Stimulated activated CD4-positive, alpha-beta T cell treated with anti-CD3 and anti-CD28 coated beads, Interleukin-4, amount 100 ng/mL, for 1 hour (primary cell): ENCODE data around the gene AGER.

ENCODE experiments used
- DNase-seq: peaks from one replicate; pipeline ENCODE4 v3.0.0-alpha.2; 2020

Gene AGER

DNA sequence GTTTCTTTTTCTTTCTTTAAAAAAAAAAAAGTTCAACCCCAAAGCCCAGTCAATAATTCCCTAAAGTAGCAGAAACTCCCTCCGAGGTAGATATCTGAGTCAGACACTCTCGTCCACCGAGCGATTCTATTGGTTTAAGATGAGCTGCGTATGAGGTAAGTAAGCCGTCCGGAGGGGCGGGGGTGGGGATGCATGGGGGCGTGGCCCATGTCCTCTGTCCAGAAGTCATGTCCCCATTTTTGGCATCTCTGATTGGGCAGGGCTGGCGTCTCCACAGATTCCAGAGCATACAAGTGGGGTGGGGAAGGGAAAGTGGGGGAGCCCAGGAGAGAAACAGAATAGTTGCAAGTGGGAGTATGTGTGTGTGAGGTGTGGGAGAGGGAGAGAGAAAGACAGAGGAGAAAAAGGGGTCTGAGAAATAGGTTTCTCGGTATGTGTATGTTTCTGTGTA lies 1.7 kb upstream of the AGER start:
- DNase-seq, result peak; percentile 56

DNA sequence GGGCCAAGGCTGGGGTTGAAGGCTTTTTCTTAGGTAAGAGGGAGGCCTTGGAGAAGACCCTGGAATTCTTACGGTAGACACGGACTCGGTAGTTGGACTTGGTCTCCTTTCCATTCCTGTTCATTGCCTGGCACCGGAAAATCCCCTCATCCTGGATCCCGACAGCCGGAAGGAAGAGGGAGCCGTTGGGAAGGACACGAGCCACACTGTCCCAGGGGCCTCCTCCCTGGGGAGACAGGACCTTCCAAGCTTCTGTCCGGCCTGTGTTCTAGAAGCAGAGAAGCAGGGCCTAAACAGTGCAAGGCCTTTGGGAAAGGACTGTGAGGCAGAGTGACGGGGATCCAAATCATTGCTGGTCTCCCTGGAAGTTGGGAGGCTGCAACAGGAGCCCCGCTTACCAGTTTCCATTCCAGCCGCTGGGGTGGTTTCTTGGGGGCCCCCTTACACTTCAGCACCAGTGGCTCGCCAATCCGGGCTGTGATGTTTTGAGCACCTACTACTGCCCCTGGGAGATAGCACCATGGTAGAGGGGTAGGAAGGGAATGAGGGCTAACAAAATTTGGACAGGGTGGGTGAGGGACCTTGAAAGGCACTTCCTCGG lies 470 bp downstream of the AGER start:
- DNase-seq, result no peak

DNA sequence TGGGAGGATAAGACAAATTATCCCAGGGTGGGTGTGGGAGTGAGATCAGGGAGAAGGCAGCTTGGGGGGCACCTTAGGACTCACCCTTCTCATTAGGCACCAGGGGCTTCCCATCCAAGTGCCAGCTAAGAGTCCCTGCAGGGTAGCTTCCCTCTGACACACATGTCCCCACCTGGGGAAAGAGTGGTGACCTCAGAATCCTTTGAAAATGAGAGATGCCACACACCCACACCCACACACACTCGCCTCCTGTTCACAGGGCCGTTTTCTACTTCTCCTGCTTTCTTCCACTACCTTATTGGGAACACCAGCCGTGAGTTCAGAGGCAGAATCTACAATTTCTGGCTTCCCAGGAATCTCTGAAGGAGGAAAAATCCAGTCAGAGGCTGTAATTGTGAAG lies 1.0 kb downstream of the AGER start:
- no peak for DNase-seq

DNA sequence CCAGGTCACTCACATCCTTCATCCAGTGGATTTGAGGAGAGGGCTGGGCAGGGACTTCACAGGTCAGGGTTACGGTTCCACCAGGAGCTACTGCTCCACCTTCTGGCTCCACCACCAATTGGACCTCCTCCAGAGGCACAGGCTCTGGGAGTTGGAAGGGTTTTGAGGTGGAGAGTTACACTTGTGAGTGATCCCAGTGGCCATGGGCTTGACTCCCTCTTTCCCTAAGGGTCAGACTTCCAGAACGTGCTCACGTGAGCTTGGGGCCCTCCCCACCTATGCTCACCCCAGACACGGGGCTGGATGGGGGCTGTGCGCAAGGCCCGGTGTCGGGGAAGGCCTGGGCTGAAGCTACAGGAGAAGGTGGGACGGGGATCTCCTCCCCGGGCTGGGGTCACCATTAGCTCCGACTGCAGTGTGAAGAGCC lies 1.5 kb downstream of the AGER start:
- no peak for DNase-seq

DNA sequence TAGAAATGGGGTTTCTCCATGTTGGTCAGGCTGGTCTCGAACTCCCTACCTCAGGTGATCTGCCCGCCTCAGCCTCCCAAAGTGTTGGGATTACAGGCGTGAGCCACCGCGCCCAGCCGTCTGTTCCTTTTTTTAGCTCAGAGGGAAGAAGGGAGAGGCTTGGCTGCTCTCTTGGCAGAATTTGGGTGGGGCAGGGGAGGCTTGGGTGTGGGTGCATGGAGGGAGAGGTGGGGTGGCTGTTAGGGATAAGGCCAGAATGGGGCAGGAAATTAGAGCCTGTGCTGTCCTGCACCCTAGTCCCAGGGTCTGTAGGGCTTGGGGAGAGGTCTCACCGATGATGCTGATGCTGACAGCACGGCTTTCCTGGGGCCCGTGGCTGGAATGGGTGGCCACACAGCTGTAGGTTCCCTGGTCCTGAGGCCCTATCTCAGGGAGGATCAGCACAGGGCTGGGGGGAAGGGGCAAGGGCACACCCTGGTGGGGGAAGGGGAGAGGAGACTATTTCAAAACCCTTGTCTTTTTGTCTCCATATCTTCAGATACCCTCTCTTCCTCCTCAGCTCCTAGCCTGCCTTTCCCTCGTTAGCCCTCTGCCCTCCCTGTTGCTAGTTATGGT lies 2.0 kb downstream of the AGER start:
- no peak for DNase-seq

DNA sequence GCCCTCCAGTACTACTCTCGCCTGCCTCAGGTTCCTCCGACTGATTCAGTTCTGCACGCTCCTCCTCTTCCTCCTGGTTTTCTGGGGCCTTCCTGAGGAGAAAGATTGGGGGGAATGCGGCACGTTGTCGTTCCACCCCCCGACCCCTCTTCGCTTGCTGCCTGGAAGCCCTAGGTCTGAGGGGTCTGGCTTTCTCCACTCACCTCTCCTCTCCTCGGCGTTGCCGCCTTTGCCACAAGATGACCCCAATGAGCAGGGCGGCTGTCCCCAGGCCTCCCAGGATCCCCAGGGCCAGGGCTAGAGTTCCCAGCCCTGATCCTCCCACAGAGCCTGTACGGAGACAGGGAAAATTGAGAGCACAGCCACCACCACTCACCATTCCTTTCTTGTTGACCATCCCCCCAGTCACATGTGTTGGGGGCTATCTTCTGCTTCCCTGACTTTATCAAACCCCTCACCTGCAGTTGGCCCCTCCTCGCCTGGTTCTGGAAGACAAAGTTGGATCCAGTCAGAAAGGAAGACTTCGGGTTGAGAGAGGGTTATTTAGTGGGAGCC lies 2.8 kb downstream of the AGER start:
- DNase-seq, result no peak

DNA sequence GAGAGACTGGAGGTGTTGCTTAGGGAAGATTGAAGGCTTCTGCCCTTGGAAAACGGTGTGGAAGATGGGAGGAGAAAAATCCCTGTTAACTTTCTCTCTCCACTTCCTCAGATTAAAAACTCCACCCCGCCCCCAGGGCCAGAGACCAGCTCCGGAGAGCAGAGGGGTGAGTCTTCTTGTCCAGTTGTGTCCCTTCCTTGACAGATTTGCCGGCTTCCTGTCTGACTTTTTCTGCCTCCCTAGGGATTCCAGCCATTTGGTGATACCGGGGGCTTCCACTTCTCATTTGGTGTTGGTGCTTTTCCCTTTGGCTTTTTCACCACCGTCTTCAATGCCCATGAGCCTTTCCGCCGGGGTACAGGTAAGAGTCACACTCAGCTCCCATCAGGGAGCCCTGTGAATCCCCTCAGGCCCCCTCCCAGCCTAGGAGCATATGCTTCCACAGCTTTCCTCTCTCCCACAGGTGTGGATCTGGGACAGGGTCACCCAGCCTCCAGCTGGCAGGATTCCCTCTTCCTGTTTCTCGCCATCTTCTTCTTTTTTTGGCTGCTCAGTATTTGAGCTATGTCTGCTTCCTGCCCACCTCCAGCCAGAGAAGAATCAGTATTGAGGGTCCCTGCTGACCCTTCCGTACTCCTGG lies 4.2 kb downstream of the AGER start:
- no peak for DNase-seq

DNA sequence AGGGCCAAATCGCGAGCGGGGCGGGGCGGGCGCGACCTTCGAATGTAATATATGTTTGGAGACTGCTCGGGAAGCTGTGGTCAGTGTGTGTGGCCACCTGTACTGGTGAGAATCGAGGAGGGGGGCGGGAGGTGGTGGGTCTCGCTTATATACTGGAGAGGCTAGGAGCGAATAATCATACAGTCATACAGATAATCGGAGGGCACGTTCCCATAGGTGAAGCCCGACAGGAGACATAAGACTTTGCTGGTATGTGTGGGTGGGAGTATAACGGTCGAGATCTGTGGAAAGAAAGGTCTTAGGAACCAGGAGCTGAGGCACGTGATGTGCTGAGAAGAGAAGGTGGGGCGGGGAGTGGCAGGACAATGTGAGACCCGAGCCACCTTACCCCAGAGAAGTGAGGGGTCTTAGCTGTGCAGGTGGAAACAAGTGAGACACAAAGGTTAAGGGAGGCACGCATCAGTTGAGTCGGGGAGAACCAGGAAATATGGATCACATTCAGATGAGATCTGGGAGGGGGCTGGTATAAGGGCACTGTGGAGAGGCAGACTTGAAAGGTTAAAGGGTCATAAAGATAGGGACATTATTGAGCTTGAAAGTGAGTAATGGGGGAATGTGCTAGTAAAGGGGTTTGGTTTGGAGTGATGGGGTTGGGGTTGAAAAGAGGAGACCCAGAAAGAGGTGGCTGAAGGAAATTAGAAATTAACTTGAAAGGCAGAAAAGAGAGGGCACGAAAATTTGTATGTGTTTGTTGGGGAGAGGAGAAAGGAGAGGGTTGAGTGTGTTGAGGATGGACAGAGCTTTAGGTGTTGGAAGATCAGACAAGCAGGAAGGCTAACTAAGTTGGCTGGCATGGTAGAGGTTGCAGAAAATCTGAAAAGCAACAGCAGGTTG lies 5.3 kb downstream of the AGER start:
- DNase-seq, result no peak

DNA sequence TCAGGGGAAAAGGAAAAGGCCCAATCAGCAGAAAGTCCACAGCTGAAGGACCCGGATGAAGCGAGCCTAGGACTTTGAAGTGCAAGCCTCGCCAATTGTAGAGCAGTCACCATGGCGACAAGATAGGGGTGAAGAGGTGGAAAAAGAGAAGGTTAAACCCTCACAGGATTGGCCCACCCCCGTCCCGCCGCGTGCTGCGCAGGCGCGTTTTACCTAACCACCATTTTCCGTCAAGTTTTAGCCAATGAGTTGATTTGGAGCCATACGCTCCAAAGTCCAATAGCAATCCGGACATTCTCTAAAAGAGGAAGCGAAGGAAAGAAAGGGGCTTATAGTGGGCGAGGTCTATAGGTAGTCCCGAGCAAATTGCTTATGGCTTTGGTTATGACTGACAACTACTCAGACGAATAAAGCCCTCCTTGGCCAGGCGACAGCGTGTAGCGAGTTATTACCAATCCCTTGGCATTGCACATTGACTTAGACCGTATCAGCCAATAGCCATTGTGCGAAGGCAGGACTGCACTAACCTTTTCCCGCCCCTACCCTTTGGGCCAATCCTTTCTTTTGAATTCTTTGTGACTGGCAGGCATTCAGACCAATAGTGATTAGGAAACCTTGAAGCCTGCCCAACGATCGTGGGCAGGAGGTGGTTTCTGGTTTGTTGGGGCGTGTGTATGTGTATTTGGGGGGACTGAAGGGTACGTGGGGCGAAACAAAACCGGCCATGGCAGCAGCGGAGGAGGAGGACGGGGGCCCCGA lies 6.1 kb downstream of the AGER start, which contains the start of gene RNF5:
TSS of gene RNF5 (plus strand) at position 618 of the 759 bp plus-strand sequence. CDS start at position 725, 107 bp downstream.
- DNase-seq, result peak; percentile 85

DNA sequence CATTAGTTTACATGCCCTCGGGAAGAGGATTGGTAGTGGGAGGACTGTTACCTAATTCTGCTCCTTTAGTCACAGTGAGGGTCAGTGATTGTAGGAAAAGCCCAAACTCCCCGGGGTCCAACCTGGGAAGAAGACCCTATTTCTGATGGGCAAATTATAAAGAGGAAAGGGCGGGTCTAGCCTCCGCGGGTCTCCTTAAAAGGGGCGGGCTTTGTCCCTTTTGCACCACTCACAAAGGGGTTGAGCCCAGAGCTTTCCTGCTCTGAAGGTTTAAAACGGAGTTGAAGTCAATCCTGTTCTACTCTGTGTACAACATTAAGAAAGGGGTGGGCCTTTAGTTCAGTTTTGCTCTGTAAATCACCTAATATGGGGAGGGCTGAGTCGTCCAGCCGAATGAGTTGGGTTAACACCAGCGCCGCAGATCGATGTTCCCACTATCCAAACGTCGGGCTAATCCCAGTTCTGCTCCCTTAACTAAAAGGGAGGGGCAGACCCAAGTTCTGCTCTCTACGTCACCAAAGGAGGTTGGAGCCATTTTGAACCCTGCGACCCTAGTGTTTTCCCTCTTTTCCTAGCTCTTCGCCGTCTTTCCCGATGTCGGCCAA lies 6.8 kb downstream of the AGER start:
- no peak for DNase-seq

DNA sequence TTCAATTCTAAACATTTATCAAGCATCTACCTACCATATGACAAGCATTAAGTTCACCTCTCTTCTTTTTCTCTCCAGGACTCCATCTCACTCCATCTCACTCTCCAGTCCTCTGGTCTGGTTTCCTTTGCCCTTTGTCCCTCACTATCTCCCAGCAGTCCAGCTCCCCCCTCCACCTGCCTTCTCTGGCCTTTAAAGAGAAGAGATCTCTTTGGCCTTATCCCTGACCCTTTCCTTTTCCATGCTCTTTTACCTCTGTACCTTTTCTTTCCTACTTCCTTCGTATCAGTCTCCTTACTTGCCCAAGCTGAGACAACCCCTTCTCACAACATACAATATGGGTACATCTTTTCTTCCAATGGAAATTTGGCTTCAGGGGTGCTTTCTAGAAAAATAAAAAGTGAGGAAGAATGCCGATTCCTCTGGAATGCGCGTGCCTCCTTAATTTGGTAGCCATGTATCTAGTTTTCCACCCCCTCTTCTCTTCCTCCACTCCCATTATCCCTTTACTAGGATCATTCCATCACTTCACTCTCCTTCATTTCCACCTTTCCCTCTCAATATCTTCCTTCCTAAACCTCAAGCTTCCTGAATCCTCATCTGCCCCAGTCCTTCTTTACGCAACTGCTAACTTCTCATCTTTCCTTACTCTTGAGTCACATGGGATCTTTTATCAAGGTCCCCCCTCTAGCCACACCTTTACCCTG lies 7.4 kb downstream of the AGER start:
- DNase-seq, result no peak

DNA sequence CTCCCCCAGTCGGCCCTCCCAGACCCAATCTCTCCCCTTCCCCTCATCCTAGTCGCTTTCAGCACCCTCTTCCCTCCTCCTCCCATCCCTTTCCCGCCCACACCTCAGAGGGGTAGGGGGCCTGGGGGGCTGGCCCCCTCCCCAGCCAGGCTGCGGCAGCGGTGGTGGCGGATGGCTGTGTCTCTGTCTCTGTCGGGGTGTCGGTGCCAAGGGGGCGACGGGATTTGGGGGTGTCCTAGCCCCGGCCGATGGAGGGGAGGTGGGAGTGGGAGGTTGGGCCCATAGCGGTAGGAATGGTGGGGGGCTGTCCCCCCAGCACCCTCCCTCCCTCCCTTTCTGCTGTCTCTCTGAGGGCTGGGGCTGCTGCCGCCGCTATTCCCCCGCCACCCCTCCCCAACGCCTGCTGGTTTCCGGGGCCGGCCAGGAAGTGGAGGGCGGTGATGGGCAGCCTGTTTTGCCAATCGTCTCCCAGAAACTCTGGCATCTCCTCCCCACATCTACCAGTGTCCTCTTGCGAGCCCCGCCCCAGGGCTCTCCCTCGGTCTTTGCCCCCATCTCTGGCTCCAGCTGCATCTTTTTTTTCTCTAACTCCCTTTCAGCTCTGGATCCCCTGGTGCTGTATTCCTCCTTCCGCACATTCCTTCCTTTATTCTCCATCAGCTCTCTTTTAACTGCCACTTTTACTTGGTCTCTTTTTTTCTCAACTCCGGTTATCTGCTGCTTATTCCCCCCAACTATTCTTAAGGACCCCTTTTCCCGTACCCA lies 8.2 kb downstream of the AGER start, which contains the start of gene AGPAT1:
TSS of gene AGPAT1 (minus strand) at position 374 of the 765 bp plus-strand sequence. CDS start 4,588 bp downstream, outside the sequence.
- peak; percentile 98 for DNase-seq

DNA sequence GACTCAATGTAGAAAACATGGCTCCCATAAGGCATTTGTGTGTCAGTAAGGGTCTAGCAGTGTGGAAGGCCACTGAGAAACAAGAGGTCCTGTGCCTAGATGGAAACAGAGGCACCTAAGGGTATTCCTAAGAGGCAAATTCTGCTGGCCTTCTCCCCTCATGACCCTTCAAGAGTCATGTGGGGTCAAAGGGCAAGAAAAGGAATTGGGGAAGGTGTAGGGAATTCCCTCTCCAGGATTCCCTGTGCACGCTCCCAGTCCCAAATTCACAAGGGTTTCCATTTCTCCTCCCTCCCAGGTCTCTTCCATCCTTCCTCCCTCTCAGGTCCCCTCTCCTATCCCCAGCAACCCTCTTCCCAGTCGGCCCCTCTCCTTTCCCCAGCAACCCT lies 8.7 kb downstream of the AGER start:
- no peak for DNase-seq

DNA sequence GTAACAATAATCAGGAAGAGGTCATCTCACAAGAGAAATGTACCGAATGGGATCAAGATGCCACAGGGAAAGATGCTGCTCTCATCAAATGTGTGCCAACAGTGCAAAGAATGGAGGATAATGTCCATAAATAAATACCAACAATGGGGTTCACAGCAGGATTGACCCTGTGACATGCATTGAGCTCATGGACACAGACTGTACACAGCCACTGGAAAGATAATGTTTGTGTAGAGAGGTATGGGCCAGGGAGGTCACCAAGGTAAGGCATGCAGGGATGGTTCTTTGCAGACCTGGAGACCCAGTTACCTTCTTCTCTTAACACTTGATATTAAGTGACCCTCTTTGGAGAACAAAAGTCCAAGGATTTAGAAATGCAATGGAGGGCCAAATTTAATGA lies 9.6 kb downstream of the AGER start:
- no peak for DNase-seq

DNA sequence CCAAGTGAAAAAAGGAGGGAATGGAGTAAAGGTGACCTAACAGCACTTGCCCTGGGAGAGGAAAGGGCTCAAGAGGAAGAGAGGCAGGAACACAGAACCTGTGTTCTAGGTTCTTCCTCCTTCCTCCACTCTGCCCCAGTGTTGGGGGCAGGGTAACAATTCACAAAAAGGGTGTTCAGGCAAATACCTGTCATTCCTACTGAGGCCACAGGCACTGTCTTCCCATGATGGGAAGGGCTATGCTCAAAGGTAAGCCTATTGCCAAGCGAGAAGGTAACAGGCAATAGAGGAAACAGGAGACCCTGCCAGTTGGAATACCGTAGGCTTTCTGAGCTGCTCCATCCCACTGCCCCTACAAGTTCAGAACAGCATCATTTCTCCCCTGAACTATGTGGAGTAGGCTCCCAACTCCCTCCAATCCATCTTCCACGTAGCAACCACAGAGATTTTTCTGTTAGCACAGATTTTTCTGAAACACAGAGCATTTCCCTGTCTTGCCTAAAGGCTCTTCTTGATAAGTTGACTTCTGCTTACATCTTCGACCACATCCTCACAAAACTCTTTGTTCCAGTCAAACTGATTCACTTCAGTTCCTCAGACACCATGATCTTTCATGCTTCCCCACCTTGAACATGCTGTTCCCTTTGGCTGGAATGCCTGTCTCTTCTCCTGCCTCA lies 10.9 kb downstream of the AGER start:
- DNase-seq, result no peak

DNA sequence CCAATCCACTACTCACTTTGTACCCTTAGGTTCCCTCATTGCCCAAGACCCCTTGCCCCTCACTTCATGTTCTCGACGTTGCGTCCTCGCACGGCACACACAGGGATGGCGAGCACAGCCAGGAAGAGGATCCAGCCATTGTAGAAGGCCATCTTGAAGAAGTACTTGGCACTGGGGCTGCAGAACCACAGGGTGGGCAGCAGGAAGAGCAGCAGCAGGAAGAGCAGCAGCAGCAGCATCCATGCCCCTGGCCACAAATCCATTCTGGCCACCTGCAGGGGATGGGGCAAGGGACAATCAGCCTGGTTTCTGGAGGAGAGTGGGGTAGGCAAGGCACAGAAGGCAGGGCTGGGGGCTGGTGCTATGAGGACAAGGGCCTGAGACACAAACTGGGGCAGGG lies 12.8 kb downstream of the AGER start:
- no peak for DNase-seq

DNA sequence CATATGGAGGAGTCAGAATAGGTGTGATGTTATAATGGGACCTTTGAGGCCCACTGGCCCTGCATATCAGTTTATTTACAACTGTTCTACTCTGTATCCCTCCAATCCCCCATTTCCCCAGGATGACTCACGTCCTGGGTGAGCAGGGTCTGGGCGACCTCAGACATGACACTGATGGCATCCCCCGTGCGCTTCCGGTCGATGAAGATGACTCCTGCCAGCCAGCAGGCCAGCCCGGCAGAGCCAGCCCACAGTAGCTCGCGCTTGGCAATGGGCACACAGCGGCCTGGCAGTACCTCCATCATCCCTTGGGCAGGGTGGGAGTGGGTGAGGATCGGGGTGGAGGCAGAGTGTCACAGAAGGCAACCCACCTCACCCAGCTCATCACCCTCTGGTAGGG lies 13.8 kb downstream of the AGER start:
- no peak for DNase-seq

DNA sequence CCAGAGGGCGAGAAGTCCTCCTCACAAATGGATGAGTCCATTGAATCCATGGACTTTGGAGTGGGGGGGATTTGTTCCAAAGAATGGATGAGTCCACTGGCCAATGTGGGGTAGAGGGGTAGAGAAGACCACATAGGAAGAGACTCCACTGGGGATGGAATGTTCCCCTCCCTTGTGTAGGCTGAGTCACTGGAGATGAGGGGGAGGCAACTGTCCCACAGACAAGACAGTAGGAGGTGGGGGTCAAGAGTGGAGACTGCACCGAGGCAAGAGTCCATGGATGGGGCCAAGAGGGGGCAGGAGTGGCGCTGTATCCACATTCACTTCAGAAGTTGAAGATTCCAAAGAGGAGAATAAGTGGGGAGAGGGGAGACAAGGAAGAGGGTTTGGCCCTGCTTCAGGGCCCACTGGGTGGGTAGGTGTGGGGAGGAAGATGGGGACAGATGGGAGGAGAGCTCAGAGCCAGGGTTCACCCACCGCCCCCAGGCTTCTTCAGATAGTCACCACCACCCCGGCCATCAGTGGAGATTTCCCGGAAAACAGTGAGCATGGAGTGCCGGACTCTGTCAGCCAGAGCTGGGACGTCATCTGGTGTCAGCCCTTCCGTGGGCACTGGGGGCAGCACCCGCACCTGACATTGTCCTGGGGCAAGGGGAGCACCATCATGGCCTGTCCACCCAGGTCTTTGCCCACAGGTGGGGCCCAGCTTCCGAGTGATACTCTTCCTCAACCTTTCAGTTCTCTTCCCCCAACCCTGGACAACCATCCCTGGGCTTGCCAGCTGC lies 15.1 kb downstream of the AGER start:
- DNase-seq, result no peak

DNA sequence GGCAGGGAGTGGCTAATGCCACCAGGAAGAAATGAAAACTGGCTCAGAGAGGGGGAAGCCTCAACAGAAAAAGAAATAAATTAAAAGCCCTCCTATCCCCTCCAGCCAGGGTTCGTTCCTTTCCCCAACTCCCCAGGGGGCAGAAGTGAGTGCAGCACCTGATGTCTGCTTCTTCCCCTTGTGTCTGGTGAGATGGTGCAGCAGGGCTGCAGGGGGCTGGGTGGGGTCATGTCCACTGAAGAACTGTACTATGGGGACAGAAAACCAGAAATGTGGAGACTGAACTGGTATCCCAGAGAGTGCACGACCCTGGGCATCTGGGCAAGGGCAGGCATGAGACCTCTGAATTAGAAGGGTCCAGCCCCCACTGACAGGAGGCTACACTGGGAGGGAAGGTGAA lies 15.7 kb downstream of the AGER start:
- no peak for DNase-seq
